Measurements from ENCODE around the gene ZCWPW1. TPM values are rescaled to one million over a fixed set of nuclear protein-coding genes. Genes with fewer than 3 reads are reported as not detected.
"Not testable (repeated sequence)": the region's sequence is repeated elsewhere in the genome, so short reads cannot be mapped to it uniquely, and the experiment has no call there.

The ZCWPW1 gene
- total RNA-seq, 2 experiments from 2014 or later, result 4.1 to 10.8 TPM

DNA sequence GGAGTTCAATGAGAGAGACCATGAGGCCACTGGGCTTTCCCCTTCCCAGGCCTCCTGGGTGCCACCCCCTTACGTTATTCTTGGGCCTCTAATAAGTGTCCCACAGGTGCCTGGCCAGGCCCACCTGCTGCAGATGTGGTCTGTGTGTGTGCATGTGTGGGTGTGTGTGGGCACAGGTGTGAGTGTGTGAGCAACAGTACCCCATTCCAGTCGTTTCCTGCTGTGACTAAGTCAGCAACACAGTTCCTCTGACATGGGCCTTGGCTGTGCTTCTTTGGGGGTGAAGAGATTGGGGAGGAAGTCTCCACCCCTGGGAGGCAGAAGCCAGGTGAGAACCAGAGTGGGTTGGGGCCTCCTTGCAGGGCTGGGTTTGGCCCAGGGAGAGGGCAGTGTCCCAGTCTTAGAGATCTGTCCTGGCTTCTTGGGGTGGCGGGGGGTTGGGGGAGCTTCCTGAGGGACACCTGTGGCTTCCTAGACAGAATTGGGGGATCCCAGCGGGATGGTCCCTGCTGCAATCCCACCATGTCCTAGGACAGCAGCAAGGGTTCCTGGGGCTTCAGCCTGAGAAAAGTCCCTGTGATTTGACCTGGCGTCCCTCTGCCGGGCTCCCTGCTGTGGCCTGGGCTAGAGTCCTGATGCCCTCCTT lies 74.7 kb downstream of the ZCWPW1 start:
- TF ChIP-seq, protein P1, sequence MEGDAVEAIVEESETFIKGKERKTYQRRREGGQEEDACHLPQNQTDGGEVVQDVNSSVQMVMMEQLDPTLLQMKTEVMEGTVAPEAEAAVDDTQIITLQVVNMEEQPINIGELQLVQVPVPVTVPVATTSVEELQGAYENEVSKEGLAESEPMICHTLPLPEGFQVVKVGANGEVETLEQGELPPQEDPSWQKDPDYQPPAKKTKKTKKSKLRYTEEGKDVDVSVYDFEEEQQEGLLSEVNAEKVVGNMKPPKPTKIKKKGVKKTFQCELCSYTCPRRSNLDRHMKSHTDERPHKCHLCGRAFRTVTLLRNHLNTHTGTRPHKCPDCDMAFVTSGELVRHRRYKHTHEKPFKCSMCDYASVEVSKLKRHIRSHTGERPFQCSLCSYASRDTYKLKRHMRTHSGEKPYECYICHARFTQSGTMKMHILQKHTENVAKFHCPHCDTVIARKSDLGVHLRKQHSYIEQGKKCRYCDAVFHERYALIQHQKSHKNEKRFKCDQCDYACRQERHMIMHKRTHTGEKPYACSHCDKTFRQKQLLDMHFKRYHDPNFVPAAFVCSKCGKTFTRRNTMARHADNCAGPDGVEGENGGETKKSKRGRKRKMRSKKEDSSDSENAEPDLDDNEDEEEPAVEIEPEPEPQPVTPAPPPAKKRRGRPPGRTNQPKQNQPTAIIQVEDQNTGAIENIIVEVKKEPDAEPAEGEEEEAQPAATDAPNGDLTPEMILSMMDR (conservative IDR thresholded peaks at IDR 0.05; ENCODE audit: low read length), result no peak
- TF ChIP-seq EZH2phosphoT487 (IDR thresholded peaks at IDR 0.05; ENCODE audit: borderline replicate concordance, low read depth, low read length), result no peak
- H3K27ac ChIP-seq (ENCODE audit: low read depth, low read length, poor library complexity, severe bottlenecking), result no peak overlapping the region
- no TSS peak for BruUV-seq (replicated peaks)
- no peaks in the 10 kb centered on the region for H4K20me1 ChIP-seq (ENCODE audit: insufficient read depth, low read length)
- ChIA-PET CTCF (ENCODE audit: unreplicated experiment) (no interaction called here), POLR2A (no interaction called here)
- no peaks in the 10 kb centered on the region for H3K9me2 ChIP-seq (ENCODE audit: insufficient read depth, low read length)
- no peak overlapping the region for H3K4me3 ChIP-seq (ENCODE audit: low read depth, low read length, poor library complexity, severe bottlenecking)
- no peaks in the 10 kb centered on the region for H3K9me3 ChIP-seq (ENCODE audit: low read length)
- intact Hi-C loops (cut with micrococcal nuclease; ENCODE audit: unreplicated experiment), result no loop called here
- no peak overlapping the region for H2AFZ ChIP-seq (ENCODE audit: low read length)
- peak; percentile 33 for DNase-seq (ENCODE audit: low spot score)
- peaks cover 17% of the 10 kb centered on the region for H3K4me1 ChIP-seq (ENCODE audit: insufficient read depth, low read length, poor library complexity, severe bottlenecking)
- no peak overlapping the region for H3K4me2 ChIP-seq (ENCODE audit: low read length)
- H3K36me3 ChIP-seq (ENCODE audit: insufficient read depth, low read length), result peaks cover 89% of the 10 kb centered on the region
- H3K79me2 ChIP-seq (ENCODE audit: insufficient read depth, low read depth, low read length), result no peaks in the 10 kb centered on the region

DNA sequence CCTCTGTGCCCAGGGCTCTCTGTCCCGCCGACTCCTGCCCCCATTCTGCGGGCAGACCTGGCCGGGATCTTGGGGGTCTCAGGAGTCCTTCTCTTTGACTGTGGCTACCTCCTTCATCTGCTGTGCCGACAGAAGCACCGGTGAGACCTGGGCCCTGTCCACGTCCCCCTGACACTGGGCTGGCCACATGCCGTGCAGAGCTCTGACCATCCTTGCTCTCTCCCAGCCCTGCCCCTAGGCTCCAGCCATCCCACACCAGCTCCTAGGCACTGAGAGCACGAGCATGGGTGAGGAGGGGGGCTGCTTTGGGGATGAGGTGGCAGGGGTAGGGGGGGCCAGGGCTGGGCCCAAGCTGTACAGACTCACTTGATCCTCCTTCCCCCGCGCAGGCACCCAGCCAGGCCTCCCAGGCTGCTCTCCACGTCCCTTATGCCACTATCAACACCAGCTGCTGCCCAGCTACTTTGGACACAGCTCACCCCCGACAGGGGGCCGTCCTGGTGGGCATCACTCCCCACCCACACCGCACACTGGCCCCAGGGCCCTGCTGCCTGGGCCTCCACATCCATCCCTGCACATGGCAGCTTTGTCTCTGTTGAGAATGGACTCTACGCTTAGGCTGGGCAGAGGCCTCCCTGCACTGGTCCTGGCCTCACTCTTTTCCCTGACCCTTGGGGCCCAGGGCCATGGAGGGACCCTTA lies 75.4 kb downstream of the ZCWPW1 start:
- DNase-seq (ENCODE audit: low spot score), result no peak
- no peaks in the 10 kb centered on the region for H3K9me2 ChIP-seq (ENCODE audit: insufficient read depth, low read length)
- no peaks in the 10 kb centered on the region for H3K79me2 ChIP-seq (ENCODE audit: insufficient read depth, low read depth, low read length)
- H2AFZ ChIP-seq (ENCODE audit: low read length), result no peak overlapping the region
- POLR2A ChIA-PET, result no interaction called here
- no peak overlapping the region for H3K4me3 ChIP-seq (ENCODE audit: low read depth, low read length, poor library complexity, severe bottlenecking)
- H3K4me2 ChIP-seq (ENCODE audit: low read length), result no peak overlapping the region
- no peaks in the 10 kb centered on the region for H4K20me1 ChIP-seq (ENCODE audit: insufficient read depth, low read length)
- peaks cover 89% of the 10 kb centered on the region for H3K36me3 ChIP-seq (ENCODE audit: insufficient read depth, low read length)
- BruUV-seq (replicated peaks), result no TSS peak
- intact Hi-C loops (cut with micrococcal nuclease; ENCODE audit: unreplicated experiment), result no loop called here
- H3K4me1 ChIP-seq (ENCODE audit: insufficient read depth, low read length, poor library complexity, severe bottlenecking), result peaks cover 10% of the 10 kb centered on the region
- CTCF ChIA-PET (ENCODE audit: unreplicated experiment), result no interaction called here
- H3K27ac ChIP-seq (ENCODE audit: low read depth, low read length, poor library complexity, severe bottlenecking), result no peak overlapping the region
- TF ChIP-seq, protein P1 (conservative IDR thresholded peaks at IDR 0.05; ENCODE audit: low read length), result no peak
- no peak for TF ChIP-seq EZH2phosphoT487 (IDR thresholded peaks at IDR 0.05; ENCODE audit: borderline replicate concordance, low read depth, low read length)
- H3K9me3 ChIP-seq (ENCODE audit: low read length), result no peaks in the 10 kb centered on the region

DNA sequence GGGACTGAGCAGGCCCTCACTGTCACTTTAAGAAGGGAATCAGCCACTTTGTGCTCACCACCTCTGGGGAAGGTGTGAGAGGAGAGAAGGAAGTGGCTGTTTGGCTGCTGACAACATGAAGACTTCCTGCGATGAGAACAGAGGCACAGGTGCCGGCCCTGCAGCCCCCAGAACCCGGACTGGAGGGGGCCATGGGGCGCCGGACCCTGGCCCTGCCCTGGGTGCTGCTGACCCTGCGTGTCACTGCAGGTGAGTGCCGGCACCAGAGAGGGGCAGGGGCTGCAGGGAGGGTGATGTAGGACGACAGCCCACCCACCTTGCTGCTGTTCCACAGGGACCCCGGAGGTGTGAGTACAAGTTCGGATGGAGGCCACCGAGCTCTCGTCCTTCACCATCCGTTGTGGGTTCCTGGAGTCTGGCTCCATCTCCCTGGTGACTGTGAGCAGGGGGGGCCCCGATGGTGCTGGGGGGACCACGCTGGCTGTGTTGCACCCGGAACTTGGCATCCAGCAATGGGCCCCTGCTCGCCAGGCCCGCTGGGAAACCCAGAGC lies 76.2 kb downstream of the ZCWPW1 start:
- CTCF ChIA-PET (ENCODE audit: unreplicated experiment); BruUV-seq (replicated peaks); H3K4me2 ChIP-seq (ENCODE audit: low read length); DNase-seq (ENCODE audit: low spot score); H3K79me2 ChIP-seq (ENCODE audit: insufficient read depth, low read depth, low read length); intact Hi-C loops (cut with micrococcal nuclease; ENCODE audit: unreplicated experiment); H3K4me3 ChIP-seq (ENCODE audit: low read depth, low read length, poor library complexity, severe bottlenecking); H3K9me2 ChIP-seq (ENCODE audit: insufficient read depth, low read length); H3K27ac ChIP-seq (ENCODE audit: low read depth, low read length, poor library complexity, severe bottlenecking); H2AFZ ChIP-seq (ENCODE audit: low read length); POLR2A ChIA-PET; H3K9me3 ChIP-seq (ENCODE audit: low read length); H3K4me1 ChIP-seq (ENCODE audit: insufficient read depth, low read length, poor library complexity, severe bottlenecking); H4K20me1 ChIP-seq (ENCODE audit: insufficient read depth, low read length): not testable (repeated sequence)
- peaks cover 89% of the 10 kb centered on the region for H3K36me3 ChIP-seq (ENCODE audit: insufficient read depth, low read length)
